Measurements from ENCODE around the gene NOSTRIN. TPM values are rescaled to one million over a fixed set of nuclear protein-coding genes. Genes with fewer than 3 reads are reported as not detected.

The NOSTRIN gene
- 0.49 and 0.92 TPM in 2 replicates for total RNA-seq
- 2.9 and 3.6 TPM in 2 replicates for polyA plus RNA-seq

- peaks cover 14% of the 10 kb centered on the region for H3K4me1 ChIP-seq (ENCODE audit: low read depth)
- H3K36me3 ChIP-seq: no peaks in the 10 kb centered on the region
- no peaks in the 10 kb centered on the region for H3K9me3 ChIP-seq (ENCODE audit: low read depth)
- no peaks in the 10 kb centered on the region for H3K27me3 ChIP-seq
- H3K4me3 ChIP-seq: no peak within 1 kb of the TSS
- peak within 1 kb of the TSS; percentile 67 for H3K27ac ChIP-seq
- no peak for TF ChIP-seq CTCF (IDR thresholded peaks at IDR 0.05; ENCODE audit: low read depth, low read length)
- DNase-seq (ENCODE audit: low read depth in 1 of 2, low spot score in 1 of 2): peak; percentile 52 to 68
These were observed at the start of gene NOSTRIN for GRCh38 chr2:168801961-168802858. NOSTRIN (plus strand) TSS chr2:168802637; CDS start chr2:168802647, 10 bp downstream.

GRCh38 chr2:168753765-168754329 is 48.6 kb upstream of the NOSTRIN start:
- Histone ChIP-seq H3K9me3 (ENCODE audit: low read depth) (no peaks in the 10 kb centered on the region), H3K27ac (no peak overlapping the region), H3K4me3 (no peak overlapping the region), H3K4me1 (ENCODE audit: low read depth) (peaks cover 21% of the 10 kb centered on the region), H3K36me3 (no peaks in the 10 kb centered on the region), H3K27me3 (no peaks in the 10 kb centered on the region)
- no peak for TF ChIP-seq CTCF (IDR thresholded peaks at IDR 0.05; ENCODE audit: low read depth, low read length)
- DNase-seq (ENCODE audit: low read depth in 1 of 2, low spot score in 1 of 2): no peak

GRCh38 chr2:168757223-168757622 is 45.2 kb upstream of the NOSTRIN start:
- no peaks in the 10 kb centered on the region for H3K9me3 ChIP-seq (ENCODE audit: low read depth)
- no peaks in the 10 kb centered on the region for H3K36me3 ChIP-seq
- TF ChIP-seq CTCF (IDR thresholded peaks at IDR 0.05; ENCODE audit: low read depth, low read length): no peak
- H3K4me3 ChIP-seq: no peak overlapping the region
- no peaks in the 10 kb centered on the region for H3K27me3 ChIP-seq
- peaks cover 5% of the 10 kb centered on the region for H3K4me1 ChIP-seq (ENCODE audit: low read depth)
- DNase-seq (ENCODE audit: low read depth in 1 of 2, low spot score in 1 of 2): no peak
- H3K27ac ChIP-seq: no peak overlapping the region

- H3K36me3 ChIP-seq: no peaks in the 10 kb centered on the region
- no peak overlapping the region for H3K4me3 ChIP-seq
- peaks cover 7% of the 10 kb centered on the region for H3K4me1 ChIP-seq (ENCODE audit: low read depth)
- H3K9me3 ChIP-seq (ENCODE audit: low read depth): no peaks in the 10 kb centered on the region
- H3K27ac ChIP-seq: no peak overlapping the region
- peak; percentile 58 to 76 for DNase-seq (ENCODE audit: low read depth in 1 of 2, low spot score in 1 of 2)
- H3K27me3 ChIP-seq: no peaks in the 10 kb centered on the region
- peak; percentile 68 for TF ChIP-seq CTCF (IDR thresholded peaks at IDR 0.05; ENCODE audit: low read depth, low read length)
These were observed 43.2 kb upstream of the NOSTRIN start for GRCh38 chr2:168758970-168759820.

- H3K9me3 ChIP-seq (ENCODE audit: low read depth): no peaks in the 10 kb centered on the region
- H3K36me3 ChIP-seq: no peaks in the 10 kb centered on the region
- no peaks in the 10 kb centered on the region for H3K27me3 ChIP-seq
- no peak overlapping the region for H3K27ac ChIP-seq
- peaks cover 7% of the 10 kb centered on the region for H3K4me1 ChIP-seq (ENCODE audit: low read depth)
- DNase-seq (ENCODE audit: low read depth in 1 of 2, low spot score in 1 of 2): no peak
- no peak overlapping the region for H3K4me3 ChIP-seq
- TF ChIP-seq CTCF (IDR thresholded peaks at IDR 0.05; ENCODE audit: low read depth, low read length): no peak
These were observed 37.0 kb upstream of the NOSTRIN start for GRCh38 chr2:168765401-168765800.

Measured in cardiac muscle cell (in vitro differentiated cells and primary cell).